Ovary (tissue), 3 donors: ENCODE results near the gene HOXA5.

Experiments used
- POLR2A ChIP-seq: fragments of 450-650 bp; IDR thresholded peaks from one replicate; pipeline ENCODE4 v1.6.1; 2017; ENCODE audit warnings: antibody characterized with exemption, mild to moderate bottlenecking, moderate library complexity
- TF ChIP-seq, protein P1 (sequence below), 3 donors: fragments of 450-650 bp in 2 of 3; fragments of 200-600 bp in 1 of 3; IDR thresholded peaks; one replicate each; pipeline versions ENCODE4 v1.5.1 to v1.8.0; 2016 to 2022; ENCODE audit warnings: antibody characterized with exemption in 3 of 3, mild to moderate bottlenecking in 1 of 3
- donor health status: DM: no; HTN: no; CAD: no.

DNA sequence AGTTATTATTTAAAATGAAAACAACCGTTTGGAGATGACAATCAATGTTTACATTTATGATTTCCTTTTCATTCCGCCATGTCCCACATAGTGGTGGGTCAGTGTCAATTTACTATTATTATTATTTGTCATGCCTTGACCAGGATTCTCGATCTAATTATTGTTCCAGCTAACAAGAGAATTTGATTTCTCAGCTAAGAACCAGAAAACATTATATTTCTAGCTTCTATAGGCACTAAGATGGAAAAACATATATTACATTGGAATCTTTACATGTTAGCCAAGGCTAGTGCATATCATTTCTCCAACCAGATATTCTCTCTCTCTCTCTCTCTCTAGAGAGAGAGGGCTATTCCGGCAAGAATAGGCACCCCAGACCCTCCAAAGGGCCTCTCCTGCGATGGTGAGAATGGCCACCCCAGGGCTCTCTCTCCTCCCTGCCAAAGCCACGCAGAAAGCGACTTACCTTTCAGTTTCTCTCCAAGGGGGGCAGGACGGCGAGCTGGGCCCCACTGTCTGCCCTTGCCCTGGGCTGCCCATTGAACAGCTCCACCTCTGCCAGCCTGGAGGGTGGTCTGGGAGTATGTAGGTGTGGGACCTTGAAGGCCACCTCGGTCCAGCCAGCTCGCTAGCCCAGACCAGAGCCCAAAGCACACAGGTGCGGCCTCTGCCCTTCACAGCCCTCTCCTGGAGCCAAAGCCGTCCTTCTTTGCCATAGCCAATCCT is 6.5 kb upstream of the HOXA5 start:
- TF ChIP-seq POLR2A: no peak
- TF ChIP-seq, protein P1, sequence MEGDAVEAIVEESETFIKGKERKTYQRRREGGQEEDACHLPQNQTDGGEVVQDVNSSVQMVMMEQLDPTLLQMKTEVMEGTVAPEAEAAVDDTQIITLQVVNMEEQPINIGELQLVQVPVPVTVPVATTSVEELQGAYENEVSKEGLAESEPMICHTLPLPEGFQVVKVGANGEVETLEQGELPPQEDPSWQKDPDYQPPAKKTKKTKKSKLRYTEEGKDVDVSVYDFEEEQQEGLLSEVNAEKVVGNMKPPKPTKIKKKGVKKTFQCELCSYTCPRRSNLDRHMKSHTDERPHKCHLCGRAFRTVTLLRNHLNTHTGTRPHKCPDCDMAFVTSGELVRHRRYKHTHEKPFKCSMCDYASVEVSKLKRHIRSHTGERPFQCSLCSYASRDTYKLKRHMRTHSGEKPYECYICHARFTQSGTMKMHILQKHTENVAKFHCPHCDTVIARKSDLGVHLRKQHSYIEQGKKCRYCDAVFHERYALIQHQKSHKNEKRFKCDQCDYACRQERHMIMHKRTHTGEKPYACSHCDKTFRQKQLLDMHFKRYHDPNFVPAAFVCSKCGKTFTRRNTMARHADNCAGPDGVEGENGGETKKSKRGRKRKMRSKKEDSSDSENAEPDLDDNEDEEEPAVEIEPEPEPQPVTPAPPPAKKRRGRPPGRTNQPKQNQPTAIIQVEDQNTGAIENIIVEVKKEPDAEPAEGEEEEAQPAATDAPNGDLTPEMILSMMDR (IDR thresholded peaks at IDR 0.05): no peak
